MCF 10A (cell line): ENCODE data around the gene ARHGEF11. TPM values are rescaled to one million over a fixed set of nuclear protein-coding genes. Genes with fewer than 3 reads are reported as not detected.

ENCODE experiments used
- BruUV-seq: library from RNA; stranded (reverse); fragments of 400-500 nt; replicated peaks from 2 replicates; lab custom pipeline; 2021; lab: Mats Ljungman, UMichigan
- CTCF ChIA-PET: fragments of 300-600 bp; sonication (Branson Sonifier 250); formaldehyde crosslinking; extraction: SDS; loops from one replicate; lab custom pipeline; 2021; ENCODE audit warnings: antibody characterized with exemption, inconsistent platforms; lab: Yijun Ruan, JAX
- POLR2A ChIA-PET: fragments of 300-600, 350-650 bp; sonication (Branson Sonifier 250); formaldehyde crosslinking; extraction: SDS; loops from one replicate; lab custom pipeline; 2020; ENCODE audit warnings: antibody characterized with exemption, inconsistent platforms; lab: Yijun Ruan, JAX
- DNase-seq: peaks from one replicate; pipeline ENCODE4 v3.0.0-alpha.2; 2018; ENCODE audit not compliant: unreplicated experiment
- H3K27ac Mint-ChIP-seq: one replicate; pipeline ENCODE4 v1.8.0; 2022; ENCODE audit warnings: mild to moderate bottlenecking, low read depth, mixed read lengths; ENCODE audit not compliant: unreplicated experiment
- H3K27me3 Mint-ChIP-seq: one replicate; pipeline ENCODE4 v1.8.0; 2022; ENCODE audit warnings: mixed read lengths; ENCODE audit not compliant: insufficient read depth, unreplicated experiment
- H3K36me3 Mint-ChIP-seq: one replicate; pipeline ENCODE4 v1.8.0; 2022; ENCODE audit warnings: mild to moderate bottlenecking, moderate library complexity, mixed read lengths; ENCODE audit not compliant: insufficient read depth, unreplicated experiment
- H3K4me1 Mint-ChIP-seq: one replicate; pipeline ENCODE4 v1.8.0; 2022; ENCODE audit warnings: mixed read lengths; ENCODE audit not compliant: insufficient read depth, unreplicated experiment
- H3K4me3 Mint-ChIP-seq: one replicate; pipeline ENCODE4 v1.8.0; 2022; ENCODE audit warnings: mild to moderate bottlenecking, moderate library complexity, mixed read lengths; ENCODE audit not compliant: unreplicated experiment
- H3K9me3 Mint-ChIP-seq: one replicate; pipeline ENCODE4 v1.8.0; 2022; ENCODE audit warnings: mixed read lengths; ENCODE audit not compliant: unreplicated experiment
- intact Hi-C: fragments of 100-400 bp; cut with micrococcal nuclease; formaldehyde crosslinking; loops from 2 replicates; pipeline ENCODE4 v1.14.1; 2022
- total RNA-seq: library from RNA; stranded (reverse); gene quantifications from 2 replicates; pipeline ENCODE4 v1.2.3, GENCODE V29; 2022
- TF ChIP-seq, protein P1 (sequence below): fragments of 200-600 bp; IDR thresholded peaks from one replicate; pipeline ENCODE4 v1.8.0; 2022; ENCODE audit warnings: antibody characterized with exemption, mild to moderate bottlenecking; ENCODE audit not compliant: unreplicated experiment

The ARHGEF11 gene
- total RNA-seq, 1 experiment from 2014 or later: 34.5 TPM

DNA sequence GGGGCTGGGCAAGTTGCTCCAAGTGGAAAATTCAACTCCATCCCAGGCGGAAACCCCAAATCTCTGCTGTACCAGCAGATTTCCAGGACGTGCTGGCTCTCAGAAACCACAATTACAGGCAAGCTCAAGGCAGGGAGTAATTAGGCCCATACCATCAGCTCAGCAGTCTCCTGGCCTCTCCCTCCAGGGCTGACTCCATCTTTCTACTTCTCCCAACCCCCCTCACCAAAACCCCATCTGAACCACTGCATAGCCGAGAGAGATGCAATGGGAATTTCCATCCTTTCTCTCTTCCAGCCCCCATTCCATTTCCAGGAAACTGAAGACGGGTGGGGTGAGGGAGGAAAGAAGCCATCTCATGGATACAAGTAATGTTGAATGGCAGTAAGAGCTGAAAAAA, 41.2 kb downstream of the ARHGEF11 start:
- BruUV-seq: no TSS peak
- DNase-seq: no peak
- intact Hi-C loops: no loop called here
- ChIA-PET CTCF (interaction anchor here (0.8 to 1.5 kb wide), 2 partner anchors 14 to 152 kb away, joined by 3 to 6 read pairs; no protein-coding TSS in a partner anchor), POLR2A (no interaction called here)
- no peak overlapping the region for H3K27ac Mint-ChIP-seq
- H3K4me3 Mint-ChIP-seq: no peak overlapping the region
- H3K9me3 Mint-ChIP-seq: no peaks in the 10 kb centered on the region
- peaks cover 14% of the 10 kb centered on the region for H3K4me1 Mint-ChIP-seq
- TF ChIP-seq, protein P1, sequence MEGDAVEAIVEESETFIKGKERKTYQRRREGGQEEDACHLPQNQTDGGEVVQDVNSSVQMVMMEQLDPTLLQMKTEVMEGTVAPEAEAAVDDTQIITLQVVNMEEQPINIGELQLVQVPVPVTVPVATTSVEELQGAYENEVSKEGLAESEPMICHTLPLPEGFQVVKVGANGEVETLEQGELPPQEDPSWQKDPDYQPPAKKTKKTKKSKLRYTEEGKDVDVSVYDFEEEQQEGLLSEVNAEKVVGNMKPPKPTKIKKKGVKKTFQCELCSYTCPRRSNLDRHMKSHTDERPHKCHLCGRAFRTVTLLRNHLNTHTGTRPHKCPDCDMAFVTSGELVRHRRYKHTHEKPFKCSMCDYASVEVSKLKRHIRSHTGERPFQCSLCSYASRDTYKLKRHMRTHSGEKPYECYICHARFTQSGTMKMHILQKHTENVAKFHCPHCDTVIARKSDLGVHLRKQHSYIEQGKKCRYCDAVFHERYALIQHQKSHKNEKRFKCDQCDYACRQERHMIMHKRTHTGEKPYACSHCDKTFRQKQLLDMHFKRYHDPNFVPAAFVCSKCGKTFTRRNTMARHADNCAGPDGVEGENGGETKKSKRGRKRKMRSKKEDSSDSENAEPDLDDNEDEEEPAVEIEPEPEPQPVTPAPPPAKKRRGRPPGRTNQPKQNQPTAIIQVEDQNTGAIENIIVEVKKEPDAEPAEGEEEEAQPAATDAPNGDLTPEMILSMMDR: no peak
- no peaks in the 10 kb centered on the region for H3K36me3 Mint-ChIP-seq
- H3K27me3 Mint-ChIP-seq: no peaks in the 10 kb centered on the region

DNA sequence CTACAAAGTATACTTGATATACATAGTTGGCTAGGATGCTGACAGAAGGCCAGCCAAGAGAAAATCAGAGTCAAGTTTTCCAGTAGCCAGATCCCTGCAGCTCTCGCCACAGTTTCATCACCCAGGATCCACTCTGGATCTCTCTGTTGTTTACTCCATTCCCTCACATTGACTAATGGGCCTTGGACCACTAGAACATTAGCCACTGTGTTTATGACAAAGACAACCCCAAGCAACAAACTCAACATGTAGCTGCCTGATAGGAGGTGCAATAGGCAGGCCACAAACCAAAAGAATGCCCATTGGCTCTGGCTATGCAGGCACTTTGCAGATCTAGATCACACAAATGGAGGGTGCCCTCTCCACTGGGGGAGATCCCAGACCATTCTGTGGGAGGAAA, 44.2 kb downstream of the ARHGEF11 start:
- no peaks in the 10 kb centered on the region for H3K27me3 Mint-ChIP-seq
- DNase-seq: no peak
- intact Hi-C loops: no loop called here
- H3K4me1 Mint-ChIP-seq: peaks cover 2% of the 10 kb centered on the region
- no peaks in the 10 kb centered on the region for H3K36me3 Mint-ChIP-seq
- no peak overlapping the region for H3K4me3 Mint-ChIP-seq
- BruUV-seq: no TSS peak
- TF ChIP-seq, protein P1: no peak
- CTCF ChIA-PET: interaction anchor here (0.7 kb wide), 2 partner anchors 130 to 192 kb away, joined by 3 read pairs; no protein-coding TSS in a partner anchor
- POLR2A ChIA-PET: interaction anchor here (0.9 kb wide), 1 partner anchor 10 kb away, joined by 3 read pairs; no protein-coding TSS in a partner anchor
- H3K27ac Mint-ChIP-seq: no peak overlapping the region
- no peaks in the 10 kb centered on the region for H3K9me3 Mint-ChIP-seq

DNA sequence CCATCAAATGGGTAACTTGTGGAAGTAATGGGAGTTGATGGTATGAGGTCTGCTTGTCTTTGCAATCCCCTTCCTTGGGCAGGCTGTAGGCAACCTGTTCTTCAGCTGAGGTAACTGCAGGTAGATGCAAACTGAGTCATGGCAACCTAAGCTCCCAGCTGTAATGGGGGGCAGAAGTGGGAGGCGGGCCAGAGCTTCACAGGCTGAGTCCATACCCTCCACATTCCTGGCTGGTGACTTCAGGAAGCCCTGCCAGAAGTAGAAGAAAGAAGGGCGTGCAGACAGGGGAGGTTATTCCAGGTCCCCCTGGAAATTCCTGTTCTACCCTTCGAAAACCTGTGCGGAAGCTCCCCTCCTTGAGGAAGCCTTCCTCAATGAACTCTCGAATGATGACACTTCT, 44.9 kb downstream of the ARHGEF11 start:
- H3K4me3 Mint-ChIP-seq: no peak overlapping the region
- intact Hi-C loops: no loop called here
- H3K4me1 Mint-ChIP-seq: peaks cover 5% of the 10 kb centered on the region
- H3K9me3 Mint-ChIP-seq: no peaks in the 10 kb centered on the region
- CTCF ChIA-PET: interaction anchor here (0.5 to 0.8 kb wide), 4 partner anchors 130 to 192 kb away, joined by 3 read pairs; partner anchors contain the start of gene ETV3
- POLR2A ChIA-PET: interaction anchor here (0.9 kb wide), 2 partner anchors 9 to 44 kb away, joined by 3 to 5 read pairs; no protein-coding TSS in a partner anchor
- no peak for DNase-seq
- no peaks in the 10 kb centered on the region for H3K36me3 Mint-ChIP-seq
- BruUV-seq: no TSS peak
- H3K27ac Mint-ChIP-seq: no peak overlapping the region
- H3K27me3 Mint-ChIP-seq: no peaks in the 10 kb centered on the region
- TF ChIP-seq, protein P1: no peak

DNA sequence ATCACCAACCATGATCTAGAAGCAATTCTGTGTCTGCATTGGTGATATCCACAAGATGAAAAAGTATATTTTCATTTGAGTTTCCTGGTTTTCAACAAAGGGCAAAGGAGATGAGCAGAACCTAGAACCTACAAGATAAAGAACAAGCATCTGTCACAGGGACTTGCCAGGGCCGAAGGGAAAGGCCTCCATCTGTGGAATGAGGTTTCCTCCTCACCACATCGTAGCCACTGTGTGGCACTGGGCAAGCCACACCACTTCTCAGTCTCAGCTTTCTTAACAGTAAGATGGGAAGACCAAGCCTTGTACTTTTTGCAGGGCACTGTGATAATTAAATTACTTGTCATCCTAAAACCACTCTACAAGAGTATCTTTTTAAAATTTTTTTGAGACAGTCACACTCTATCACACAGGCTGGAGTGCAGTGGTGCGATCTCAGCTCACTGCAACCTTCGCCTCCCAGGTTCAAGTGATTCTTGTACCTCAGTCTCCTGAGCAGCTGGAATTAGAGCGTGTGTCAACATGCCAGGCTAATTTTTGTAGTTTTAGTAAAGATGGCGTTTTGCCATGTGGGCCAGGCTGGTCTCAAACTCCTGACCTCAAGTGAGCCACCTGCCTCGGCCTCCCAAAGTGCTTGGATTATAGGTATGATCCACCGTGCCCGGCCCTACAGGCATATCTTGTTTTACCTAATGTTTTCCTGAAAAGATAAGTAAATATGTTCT, 45.8 kb downstream of the ARHGEF11 start:
- no peaks in the 10 kb centered on the region for H3K9me3 Mint-ChIP-seq
- BruUV-seq: no TSS peak
- H3K36me3 Mint-ChIP-seq: no peaks in the 10 kb centered on the region
- no peaks in the 10 kb centered on the region for H3K27me3 Mint-ChIP-seq
- H3K27ac Mint-ChIP-seq: no peak overlapping the region
- CTCF ChIA-PET: interaction anchor here (0.8 to 1.4 kb wide), 2 partner anchors 157 to 161 kb away, joined by 3 read pairs; no protein-coding TSS in a partner anchor
- no peak for DNase-seq
- POLR2A ChIA-PET: interaction anchor here (0.9 kb wide), 1 partner anchor 45 kb away, joined by 5 read pairs; no protein-coding TSS in a partner anchor
- intact Hi-C loops: no loop called here
- no peak overlapping the region for H3K4me3 Mint-ChIP-seq
- H3K4me1 Mint-ChIP-seq: peaks cover 10% of the 10 kb centered on the region
- TF ChIP-seq, protein P1: no peak
